ENCODE data around the gene VILL.

The VILL gene

GRCh38 chr3:38036906-38037305, 46.3 kb downstream of the VILL start:
- no peak for TF ChIP-seq CTCF (IDR thresholded peaks at IDR 0.05; ENCODE audit: low read depth, low read length)
- H3K4me3 ChIP-seq (ENCODE audit: low read depth, low read length), result no peak overlapping the region
- no peak for DNase-seq
- H3K36me3 ChIP-seq, result no peaks in the 10 kb centered on the region
- H3K9me3 ChIP-seq (ENCODE audit: severe bottlenecking), result no peaks in the 10 kb centered on the region
- H3K27ac ChIP-seq, result no peak overlapping the region
- H3K27me3 ChIP-seq (ENCODE audit: insufficient read depth, low read depth, severe bottlenecking), result peaks cover 30% of the 10 kb centered on the region

GRCh38 chr3:38038447-38038911, 47.9 kb downstream of the VILL start:
- H3K4me3 ChIP-seq (ENCODE audit: low read depth, low read length), result no peak overlapping the region
- no peak for TF ChIP-seq CTCF (IDR thresholded peaks at IDR 0.05; ENCODE audit: low read depth, low read length)

GRCh38 chr3:38039101-38039898, 48.7 kb downstream of the VILL start, which contains the start of gene DLEC1:
TSS of gene DLEC1 (plus strand) at chr3:38039208. CDS start at chr3:38039226, 18 bp downstream.
- no peak within 1 kb of the TSS for H3K27ac ChIP-seq
- peak within 1 kb of the TSS; percentile 40 for H3K4me3 ChIP-seq (ENCODE audit: low read depth, low read length)
- TF ChIP-seq CTCF (IDR thresholded peaks at IDR 0.05; ENCODE audit: low read depth, low read length), result no peak
- H3K36me3 ChIP-seq, result no peaks in the 10 kb centered on the region
- peaks cover 29% of the 10 kb centered on the region for H3K27me3 ChIP-seq (ENCODE audit: insufficient read depth, low read depth, severe bottlenecking)
- H3K9me3 ChIP-seq (ENCODE audit: severe bottlenecking), result no peaks in the 10 kb centered on the region
- DNase-seq, result peak; percentile 45

More at GRCh38 chr3:38038447-38038911, 47.9 kb downstream of the VILL start:
- H3K36me3 ChIP-seq, result no peaks in the 10 kb centered on the region
- no peak for DNase-seq
- H3K27me3 ChIP-seq (ENCODE audit: insufficient read depth, low read depth, severe bottlenecking), result peaks cover 29% of the 10 kb centered on the region
- H3K27ac ChIP-seq, result no peak overlapping the region
- no peaks in the 10 kb centered on the region for H3K9me3 ChIP-seq (ENCODE audit: severe bottlenecking)

- Histone ChIP-seq H3K27ac (no peak overlapping the region), H3K9me3 (ENCODE audit: severe bottlenecking) (no peaks in the 10 kb centered on the region), H3K36me3 (no peaks in the 10 kb centered on the region), H3K4me3 (ENCODE audit: low read depth, low read length) (no peak overlapping the region), H3K27me3 (ENCODE audit: insufficient read depth, low read depth, severe bottlenecking) (peaks cover 29% of the 10 kb centered on the region)
- DNase-seq, result no peak
- TF ChIP-seq CTCF (IDR thresholded peaks at IDR 0.05; ENCODE audit: low read depth, low read length), result no peak
Observed at GRCh38 chr3:38039899-38040261, 49.3 kb downstream of the VILL start.

- no peak for TF ChIP-seq CTCF (IDR thresholded peaks at IDR 0.05; ENCODE audit: low read depth, low read length)
- DNase-seq, result no peak
- Histone ChIP-seq H3K9me3 (ENCODE audit: severe bottlenecking) (no peaks in the 10 kb centered on the region), H3K27ac (no peak overlapping the region), H3K4me3 (ENCODE audit: low read depth, low read length) (no peak overlapping the region), H3K36me3 (no peaks in the 10 kb centered on the region), H3K27me3 (ENCODE audit: insufficient read depth, low read depth, severe bottlenecking) (peaks cover 29% of the 10 kb centered on the region)
Observed at GRCh38 chr3:38040401-38040800, 49.8 kb downstream of the VILL start.
